ENCODE data around the gene ITGAE.

Gene ITGAE

DNA sequence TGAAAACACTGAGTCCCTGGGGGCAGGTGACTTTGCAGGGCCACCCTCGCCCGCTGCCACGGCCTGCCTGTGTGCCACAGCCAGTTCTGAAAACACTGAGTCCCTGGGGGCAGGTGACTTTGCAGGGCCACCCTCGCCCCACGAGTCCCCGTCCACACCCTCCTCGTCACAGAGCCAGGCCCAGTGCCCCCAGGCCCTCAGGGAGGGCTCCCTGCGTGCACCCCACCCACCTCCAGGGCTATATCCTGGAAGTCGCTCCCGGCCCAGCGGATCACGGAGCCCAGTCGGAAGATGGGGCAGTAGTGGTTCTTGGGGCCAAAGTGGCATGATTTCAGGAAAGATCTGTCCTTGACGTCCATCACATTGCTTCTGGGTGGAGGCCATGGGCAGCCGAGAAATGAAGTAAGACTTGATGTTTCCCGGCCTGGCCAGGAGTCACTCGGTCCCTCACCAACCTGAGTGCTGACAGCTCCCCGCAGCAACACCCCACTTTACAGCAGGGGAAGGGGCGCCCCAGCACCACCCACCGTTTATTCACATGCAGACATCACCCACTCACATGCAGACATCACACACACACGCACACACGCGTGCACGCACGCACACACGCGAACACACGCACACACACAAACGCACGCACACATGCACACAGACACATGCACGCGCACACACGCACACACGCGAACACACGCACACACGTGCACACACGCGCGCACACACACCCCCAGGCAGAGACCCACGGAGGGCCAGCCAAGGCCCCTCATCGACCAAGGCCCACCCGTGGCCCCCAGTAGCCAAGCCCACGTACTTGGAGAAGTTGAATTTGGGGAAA lies 111.5 kb downstream of the ITGAE start:
- no peak for DNase-seq

DNA sequence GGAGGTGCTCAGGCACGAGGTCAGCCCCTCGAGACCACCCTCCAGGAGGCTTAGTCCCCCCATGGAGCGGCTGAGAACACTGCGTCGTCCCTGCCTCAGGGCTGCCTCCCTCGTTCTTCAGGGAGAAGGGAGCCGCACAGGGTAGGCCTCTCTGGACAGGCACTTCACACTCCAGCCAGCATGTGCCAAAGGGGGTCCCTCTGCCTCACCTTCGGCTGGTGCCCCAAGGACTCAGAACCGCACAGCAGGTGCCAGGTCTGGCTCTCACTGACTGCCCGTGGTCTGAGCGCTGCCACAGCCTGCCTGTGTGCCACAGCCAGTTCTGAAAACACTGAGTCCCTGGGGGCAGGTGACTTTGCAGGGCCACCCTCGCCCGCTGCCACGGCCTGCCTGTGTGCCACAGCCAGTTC lies 112.1 kb downstream of the ITGAE start:
- DNase-seq = no peak

DNA sequence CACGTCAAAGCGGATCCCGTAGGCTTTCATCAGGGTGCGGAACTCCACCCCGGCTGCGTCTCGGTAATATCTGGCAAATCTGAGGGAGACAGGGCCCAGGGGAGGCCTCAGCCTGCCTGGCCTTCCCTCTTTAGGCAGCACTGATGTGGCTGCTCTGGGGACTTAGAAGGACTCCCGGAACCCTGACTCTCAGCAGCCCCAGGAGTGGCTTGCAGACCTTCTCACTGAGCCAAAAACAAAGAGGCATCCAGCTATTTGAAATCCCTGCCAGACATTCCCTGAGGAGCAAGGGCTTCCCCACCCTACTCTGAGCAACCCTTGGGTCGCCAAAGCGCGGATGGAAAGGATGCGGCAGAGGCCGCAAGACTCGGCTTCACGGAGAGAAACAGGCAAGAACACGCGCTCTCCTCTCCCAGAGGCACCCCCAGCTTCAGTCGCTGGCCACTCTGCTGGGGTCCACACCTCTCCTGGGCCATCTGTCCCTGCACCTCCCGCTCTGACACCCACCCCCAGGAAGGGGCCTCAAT lies 112.9 kb downstream of the ITGAE start:
- DNase-seq = no peak

DNA sequence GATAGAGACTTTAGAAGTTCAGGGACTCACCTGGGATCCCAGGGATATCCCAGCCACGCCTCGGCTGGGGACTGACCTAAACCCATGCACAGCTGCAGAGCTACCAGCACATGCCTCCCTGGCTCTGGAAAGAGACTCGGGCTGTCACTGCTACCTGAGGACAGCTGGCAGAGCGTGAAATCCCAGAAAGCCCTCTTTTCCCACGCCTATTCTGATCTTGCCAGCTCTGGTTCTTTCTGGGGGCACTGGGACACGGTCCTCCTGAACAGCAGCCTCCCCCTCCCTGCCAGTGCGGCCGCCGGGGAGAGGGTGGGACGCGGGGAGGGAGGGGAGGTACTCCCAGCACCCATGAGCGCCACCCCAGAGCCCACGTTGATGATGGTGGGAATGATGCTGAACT lies 115.8 kb downstream of the ITGAE start:
- DNase-seq = no peak

DNA sequence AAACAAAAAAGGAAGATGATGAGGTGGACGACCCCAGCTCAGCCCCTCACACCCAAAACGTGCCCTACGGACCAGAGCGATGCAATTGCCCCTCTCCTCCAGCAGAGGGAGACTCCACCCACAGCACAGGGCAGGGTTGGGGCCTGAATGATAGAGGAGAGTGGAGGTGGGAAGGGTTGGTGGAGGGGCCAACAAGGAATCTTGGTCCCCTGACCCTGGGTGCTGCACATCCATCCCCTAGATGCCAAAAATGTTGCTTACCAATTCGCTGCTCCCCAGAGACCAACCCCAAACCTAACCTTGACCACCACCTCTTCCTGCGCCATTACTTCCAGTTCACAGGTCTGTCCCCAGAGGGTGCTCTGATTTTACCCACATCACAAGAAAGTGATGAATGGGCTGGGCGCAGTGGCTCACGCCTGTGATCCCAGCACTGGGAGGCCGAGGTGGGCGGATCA lies 117.9 kb downstream of the ITGAE start:
- no peak for DNase-seq

DNA sequence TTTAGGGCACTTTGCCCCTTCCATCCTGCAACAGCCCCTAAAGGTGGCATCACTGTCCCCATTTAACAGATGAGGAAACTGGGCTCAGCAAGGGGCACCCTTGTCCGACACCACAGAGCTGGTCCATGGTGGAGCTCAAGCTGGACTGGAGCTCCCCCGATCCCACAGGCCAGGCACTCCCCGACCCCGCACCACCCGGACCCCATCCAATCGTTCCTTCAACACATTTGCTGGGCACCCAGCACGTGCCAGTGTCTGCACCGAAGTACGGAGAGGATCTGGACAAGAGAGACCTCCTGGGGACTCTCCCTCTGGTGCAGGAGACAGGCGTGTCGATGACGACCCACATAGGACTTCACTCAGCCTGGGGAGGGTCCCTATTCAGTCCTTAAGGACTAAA lies 119.0 kb downstream of the ITGAE start:
- no peak for DNase-seq

DNA sequence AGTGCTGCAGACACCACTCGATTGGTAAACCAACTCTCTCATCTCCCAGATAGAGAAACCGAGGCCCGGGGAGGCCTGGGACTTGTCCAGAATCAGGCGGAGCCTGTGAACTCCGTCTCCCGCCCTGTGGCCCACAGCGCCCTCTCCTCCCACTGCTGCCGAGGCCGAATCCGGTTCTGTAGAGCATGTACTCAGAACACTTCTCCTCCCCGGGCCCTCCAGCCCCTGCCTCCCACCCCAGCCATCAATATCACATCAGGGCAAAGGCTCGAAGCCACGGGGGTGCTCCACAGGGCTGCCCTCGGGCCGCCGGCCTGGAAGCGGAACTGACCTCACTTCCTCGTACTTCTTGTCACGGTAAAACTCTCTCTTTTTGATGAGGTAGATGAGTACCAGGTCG lies 119.4 kb downstream of the ITGAE start:
- no peak for DNase-seq

DNA sequence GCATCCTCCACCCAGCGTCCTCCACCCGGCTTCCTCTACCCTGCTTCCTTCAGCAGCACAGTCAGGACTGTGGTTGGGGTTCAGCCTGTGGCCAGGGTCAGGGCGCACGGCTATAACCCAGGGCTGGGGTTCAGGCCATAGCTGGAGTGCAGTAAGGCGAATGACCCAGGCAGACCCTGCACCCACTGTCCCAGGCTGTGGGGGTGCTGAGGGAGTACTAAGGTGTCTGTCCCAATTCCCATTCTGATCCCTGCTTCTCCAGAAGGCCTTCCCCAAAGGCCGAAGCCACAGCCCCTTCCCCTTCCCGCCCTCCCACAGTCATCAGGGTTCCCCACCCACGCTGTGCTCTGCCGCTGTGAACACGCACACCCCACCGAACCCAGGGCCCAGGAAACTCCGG lies 119.9 kb downstream of the ITGAE start:
- DNase-seq = no peak

DNA sequence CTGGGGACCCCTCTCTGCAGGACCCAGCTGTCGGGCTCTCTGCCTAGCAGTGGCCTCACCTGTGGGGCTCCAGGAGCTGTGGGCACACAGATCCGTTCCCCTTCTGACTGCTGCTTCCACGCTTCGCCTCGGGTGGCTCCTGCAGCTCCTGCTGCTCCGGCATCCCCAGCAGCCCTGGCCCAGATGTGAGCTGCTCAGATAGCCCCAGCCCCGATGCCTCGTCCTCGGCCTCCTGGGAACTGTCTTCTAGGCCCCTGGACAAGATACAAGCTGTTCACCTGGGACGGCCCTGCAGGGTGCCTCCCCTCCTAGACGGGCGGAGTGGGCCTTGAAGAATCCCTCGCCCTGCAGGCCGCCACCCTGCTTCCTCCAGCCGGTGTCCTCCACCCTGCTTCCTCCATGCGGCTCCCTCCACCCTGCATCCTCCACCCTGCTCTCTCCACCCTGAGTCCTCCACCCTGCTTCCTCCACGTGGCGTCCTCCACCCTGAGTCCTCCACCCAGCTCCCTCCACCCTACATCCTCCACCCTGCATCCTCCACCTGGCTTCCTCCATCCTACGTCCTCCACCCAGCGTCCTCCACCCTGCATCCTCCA lies 121.4 kb downstream of the ITGAE start:
- no peak for DNase-seq

DNA sequence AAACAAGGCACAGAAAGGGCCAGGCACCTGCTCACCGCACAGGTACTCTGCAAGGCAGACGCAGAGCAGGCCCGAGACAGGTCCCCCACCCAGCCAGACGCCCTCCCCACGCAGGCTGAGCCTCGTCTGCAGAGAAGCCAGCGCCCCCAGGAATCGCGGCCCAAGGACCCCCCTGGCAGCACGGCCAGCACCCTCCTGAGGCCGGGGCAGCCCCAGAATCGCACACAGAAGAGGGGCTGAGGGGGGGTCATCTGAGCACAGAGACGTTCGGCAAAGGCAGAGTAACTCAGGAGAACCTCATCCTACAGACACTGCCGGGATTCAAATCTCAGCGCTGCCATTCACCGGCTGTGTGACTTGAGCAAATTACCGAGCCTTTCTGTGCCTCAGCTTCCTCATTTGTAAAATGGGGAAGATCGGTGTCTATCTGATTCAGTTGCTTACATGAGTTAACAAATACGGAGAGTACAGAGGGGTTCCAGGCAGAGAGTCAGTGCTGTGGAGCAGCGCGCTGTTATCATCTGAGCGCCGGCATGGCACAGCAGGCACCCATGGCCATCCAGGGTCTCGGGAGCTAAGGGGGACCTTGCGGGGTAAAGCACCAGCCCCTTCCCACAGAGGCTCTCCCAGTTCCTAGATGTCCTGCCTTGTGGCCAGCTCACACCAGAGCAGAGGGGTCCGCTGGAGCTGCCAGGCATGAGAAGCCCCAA lies 122.0 kb downstream of the ITGAE start:
- no peak for DNase-seq

DNA sequence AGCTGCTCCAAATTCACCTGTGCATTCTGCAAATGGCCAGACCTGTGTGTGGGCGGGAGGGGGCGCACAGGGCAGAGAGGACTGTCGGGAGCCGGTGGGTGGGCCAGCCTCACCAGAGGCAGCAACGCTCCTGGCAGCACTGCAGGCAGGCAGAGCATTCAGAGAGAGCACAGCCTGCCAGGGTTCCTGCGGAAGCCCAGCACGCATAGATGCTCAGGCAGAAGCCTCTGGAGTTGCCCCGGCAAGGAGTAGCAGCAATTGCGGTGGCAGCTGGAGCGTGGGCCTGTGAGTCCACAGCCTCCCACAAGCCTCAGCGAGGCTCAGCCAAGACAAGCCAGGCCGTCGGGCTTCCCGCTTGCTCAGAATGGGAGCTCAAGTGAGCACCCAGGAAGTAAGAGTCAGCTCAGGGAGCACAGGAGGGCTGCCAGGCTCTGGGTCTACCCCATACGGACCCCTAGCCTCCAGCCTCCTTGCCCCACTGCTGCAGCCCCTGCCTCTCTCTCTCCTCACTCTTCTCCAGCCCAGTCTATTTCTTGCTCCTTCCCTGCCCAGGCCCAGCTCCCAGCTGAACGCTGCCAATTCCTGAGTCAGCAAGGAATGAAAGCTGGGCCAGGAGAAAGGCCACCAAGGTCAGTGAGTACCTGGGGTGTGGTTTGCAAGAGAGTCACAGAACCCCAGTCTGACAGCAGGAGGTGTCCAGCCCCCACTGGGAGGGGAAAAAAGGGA lies 122.7 kb downstream of the ITGAE start:
- no peak for DNase-seq

DNA sequence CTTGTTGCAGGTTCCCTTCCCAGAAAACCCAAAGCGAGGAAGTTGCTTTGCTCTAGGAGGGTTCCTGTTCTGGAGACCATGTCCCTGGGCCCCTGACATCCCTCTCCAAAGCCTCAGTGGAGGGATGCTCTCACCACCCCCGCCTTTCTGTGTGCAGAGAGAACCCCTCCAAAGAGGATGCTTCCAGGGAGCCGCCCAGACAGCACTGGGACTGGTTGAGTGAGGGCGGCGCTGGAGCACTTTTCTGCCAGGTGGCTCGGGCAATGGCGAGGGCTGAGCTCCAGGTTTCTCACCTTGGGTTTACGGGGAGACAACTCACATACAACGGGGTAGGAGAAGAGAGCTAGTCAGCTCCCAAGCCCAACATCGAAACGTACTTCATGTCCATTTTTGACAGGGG lies 125.1 kb downstream of the ITGAE start:
- DNase-seq = no peak

DNA sequence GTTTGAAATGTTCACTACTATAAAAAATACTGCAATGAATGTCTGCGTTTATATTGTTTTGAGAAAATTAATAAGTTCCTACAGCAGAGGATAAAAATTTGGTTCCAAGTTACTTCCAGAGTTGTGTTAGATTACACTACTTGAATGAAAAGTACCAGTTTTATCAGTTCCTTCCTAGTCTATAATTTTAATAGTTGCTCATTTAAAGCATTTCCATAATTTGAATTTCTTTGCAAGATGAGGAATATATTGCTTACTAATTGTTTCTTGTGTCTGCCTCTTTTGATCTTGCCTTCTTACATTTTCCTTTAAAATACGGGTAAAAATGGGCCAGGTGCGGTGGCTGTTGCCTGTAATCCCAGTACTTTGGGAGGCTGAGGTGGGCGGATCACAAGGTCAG lies 128.4 kb downstream of the ITGAE start:
- DNase-seq = no peak

DNA sequence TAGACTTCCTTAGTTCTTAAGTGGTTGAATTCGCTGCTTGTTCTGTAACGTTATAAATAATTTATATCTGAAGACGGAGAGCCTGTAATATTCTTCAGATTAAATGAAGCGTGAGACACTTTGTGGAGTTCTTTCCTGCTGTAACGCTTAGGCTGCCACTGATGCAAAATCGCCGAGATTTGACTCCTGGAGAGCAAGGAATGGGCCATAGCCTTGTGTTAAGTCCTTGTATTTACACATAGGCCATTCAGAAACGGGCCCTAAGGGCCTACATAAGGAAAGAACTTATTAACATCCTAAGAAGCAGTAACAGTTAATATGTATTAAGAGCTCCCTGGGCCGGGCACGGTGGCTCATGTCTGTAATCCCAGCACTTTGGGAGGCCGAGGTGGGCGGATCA lies 131.4 kb downstream of the ITGAE start:
- no peak for DNase-seq

DNA sequence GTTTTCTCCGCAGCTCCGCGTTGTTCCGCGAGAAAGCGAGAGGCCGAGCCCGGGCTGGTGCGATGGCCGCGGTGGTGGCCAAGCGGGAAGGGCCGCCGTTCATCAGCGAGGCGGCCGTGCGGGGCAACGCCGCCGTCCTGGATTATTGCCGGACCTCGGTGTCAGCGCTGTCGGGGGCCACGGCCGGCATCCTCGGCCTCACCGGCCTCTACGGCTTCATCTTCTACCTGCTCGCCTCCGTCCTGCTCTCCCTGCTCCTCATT lies 132.0 kb downstream of the ITGAE start:
- DNase-seq = no peak

DNA sequence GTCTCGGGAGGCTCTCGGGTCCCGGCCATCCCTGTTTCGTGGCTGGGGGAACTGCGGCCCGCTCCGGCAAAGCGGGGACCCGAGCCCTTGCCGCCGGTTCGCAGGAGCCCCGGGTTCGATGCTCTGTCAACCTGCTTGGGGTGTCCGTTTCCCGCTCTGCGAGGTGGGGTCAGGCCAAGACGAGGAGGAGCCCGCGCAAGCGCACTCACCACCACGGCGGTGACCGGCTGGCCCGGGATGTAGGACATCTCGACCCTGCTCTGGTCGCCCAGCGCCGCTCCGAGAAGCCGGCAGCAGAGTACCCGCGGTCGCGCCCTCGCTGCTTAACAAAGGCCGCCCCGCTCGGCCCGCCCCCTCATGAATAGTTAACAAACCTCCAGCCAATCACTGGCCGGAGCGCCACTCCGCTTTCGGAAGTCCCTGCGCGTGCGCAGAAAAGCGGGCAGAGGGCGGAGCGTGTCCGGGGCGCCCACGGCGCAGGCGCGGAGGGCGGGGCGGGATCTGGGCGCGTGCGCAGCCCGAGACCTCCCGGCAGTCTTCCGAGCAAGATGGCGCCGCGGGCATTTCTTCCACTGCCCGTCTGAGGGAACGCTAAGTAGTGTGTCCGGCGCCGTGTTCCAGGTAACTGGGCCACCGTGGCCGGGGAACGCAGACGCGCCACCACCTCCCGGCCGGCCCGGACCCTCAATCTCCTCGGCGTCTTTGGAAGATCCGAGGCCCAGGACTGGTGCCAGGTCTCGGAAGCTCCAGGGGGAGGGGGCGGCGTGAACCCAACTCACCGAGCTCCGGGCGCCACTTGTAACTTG lies 132.5 kb downstream of the ITGAE start, which contains the start of the genes EMC6 and TAX1BP3:
EMC6 (plus strand) TSS at position 534 of the 806 bp plus-strand sequence. CDS start 335 bp downstream, outside the sequence.
TAX1BP3 (minus strand) TSS at position 300 of the 806 bp plus-strand sequence; CDS start at position 248, 52 bp downstream.
- peak; percentile 92 for DNase-seq

DNA sequence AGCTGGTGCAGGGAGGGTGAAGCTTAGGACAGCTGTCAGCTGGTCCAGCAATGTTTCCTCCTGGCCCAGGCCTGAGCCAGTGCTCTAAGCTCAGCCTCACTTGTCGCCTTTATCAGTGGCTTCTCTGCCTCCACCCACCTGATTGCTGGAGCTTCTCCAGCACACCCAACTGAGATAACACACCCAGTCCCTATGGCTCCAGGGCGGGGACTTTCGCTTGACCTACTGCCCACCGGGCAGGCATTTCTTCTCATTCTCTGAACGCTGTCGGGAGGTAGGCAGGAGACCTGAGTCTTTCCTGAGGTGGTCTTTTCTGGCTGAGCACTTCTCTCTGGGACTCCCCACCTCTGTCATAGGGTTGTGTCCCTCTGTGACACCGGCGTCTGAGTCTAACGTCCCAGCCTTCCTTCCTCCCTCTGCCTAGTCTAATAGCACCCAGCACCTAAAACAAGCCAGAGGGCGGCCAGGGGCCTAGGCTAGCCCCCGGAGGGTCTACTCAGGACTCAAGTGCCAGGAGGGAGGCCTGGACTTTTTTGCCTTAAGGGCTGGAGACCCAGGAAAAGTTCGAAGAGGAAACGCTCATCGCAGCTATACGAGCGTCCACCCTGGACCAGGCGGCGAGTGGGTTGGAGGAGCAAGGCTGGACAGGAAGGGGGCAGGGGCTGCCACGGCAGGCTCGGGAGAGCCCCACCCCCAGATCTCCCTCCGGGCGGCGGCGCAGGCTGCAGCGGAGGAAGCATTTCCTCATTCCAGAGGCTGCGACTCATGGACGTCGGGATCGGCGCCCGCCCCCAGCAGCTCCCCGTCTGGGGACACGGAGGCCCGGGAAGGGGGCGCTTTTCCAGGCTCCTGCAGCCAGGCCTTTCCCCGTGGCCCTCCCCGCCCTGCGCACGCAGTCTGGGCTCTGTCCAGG lies 133.4 kb downstream of the ITGAE start:
- DNase-seq = peak; percentile 40

DNA sequence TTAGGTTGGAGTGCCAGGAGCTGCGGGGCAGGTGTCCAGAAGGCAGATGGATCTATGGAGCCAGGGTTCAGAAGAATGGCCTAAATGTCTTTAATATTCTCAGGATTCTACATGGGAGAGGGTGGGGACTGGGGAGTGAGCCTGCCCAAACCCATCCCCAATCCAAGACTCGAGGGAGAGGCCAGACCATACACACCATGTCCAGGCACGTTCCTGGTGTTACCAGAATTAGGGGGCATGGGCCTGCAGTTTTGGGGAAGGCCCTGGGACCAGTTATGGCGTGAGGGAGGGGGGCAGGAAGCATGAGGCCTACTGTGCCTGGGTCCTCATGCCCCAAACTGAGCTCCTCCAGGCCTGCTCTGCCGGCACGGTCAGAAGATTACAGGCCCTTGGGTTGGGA lies 134.5 kb downstream of the ITGAE start:
- no peak for DNase-seq

DNA sequence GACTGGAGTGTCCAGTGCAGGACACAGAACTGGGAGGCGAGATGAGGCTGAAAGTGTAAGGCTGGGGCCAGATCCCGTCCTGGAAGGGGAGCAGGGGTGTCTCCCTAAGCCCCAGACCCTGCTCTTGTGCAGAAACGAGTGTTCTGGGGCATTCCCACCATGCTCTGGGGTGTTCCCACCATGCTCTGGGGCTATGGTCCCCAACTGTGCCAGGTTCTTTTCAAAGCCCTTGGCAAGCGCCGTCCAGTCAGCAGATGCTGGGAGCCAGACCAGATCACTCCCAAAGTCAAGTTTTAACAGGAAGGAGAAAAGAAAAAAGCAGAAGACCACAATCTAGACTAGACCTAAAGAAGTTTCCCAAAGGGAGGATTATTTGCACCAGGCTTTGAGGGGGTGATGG lies 135.2 kb downstream of the ITGAE start:
- DNase-seq = no peak
